Measurements from ENCODE around the gene MVP.
A peak's percentile ranks its signal among the peaks of the same experiment; 100 is the strongest.
"Not testable (repeated sequence)": the region's sequence is repeated elsewhere in the genome, so short reads cannot be mapped to it uniquely, and the experiment has no call there.

The MVP gene

DNA sequence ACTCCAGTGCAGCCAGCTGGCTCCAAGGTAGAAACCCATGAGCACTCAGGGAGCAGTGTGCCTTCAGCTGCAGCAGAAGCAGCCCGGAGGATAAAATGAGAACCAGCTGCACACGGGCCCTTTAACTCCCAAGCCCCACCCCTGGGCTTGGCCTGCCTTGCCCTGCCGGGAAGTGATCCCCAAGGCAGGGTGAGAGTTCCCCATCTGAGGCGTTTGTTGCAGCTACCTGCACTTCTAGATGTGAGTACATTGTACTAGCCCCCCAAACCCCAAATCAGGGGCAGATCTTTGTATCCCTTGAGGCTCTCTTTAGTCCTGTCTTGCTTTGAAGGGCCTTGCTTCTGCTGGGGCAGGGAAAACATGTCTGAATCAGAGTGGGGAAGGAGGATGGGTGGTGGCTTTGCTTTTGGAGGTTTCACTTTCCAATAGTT, at the start of gene MVP:
MVP (plus strand) TSS at position 192 of the 431 bp plus-strand sequence. CDS start 10,088 bp downstream, outside the sequence.
- peak; percentile 71 to 72 for DNase-seq

DNA sequence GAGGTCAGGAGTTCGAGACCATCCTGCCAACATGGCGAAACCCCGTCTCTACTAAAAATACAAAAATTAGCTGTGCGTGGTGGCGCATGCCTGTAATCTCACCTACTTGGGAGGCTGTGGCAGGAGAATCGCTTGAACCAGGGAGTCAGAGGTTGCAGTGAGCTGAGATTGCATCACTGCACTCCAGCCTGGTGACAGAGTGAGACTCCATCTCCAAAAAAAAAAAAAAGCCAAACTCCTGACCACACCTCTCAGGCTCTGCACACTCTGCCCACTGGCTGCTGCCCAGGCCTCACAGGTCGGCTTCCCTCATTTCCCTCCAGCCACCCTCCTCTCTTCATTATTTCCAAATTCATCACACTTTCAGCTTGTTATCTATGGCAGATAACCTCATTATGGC, 47.9 kb upstream of the MVP start:
- not testable (repeated sequence) for DNase-seq

DNA sequence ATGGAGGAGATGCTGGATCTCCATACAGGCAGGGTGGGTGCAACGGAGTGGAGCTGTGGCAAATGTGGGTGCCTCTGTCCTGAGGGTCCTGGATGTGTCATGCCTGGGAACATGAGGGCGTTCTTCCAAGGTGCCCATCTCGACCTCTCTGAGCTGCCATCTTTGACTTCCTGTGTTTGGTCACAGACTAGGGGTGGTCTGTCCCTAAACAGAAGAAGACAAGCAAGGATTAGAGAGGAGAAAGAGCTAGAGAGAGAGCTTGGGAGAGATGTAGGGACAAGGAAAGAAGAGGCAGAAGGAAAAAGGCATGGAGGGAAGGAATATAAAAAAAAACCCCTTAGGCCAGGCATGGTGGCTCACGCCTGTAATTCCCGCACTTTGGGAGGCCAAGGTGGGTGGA, 45.5 kb upstream of the MVP start:
- DNase-seq, result no peak

DNA sequence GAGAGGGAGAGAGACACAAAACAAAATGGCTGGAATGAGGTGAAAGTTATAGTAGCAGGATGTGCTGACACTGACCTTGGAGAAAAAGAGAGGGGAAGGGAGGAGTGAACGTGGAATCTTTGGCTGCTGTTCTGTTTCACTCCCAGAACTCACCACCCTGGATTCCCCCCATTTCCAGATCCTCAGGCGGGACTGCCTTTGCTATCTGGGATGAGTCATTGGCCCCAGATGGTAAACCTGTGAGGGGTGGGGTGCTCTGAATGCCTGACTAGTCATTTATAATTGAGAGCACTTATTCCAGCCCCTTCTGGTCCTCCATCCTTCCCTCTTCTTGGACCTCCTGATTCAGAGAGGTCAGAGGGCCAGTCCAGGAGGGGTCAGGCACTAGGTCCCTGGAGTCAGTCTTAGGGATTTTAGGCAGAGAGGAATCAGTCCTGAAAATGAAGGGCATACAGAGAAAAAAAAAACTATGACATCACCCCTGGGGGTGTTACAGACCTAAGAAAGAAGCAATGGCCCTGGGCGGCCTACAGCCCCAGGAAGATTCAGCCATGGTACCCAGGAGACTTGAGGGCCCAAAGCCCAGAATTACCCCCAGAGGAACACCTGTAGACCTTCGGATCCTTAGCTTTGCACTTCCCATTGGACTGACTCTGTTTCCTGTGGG, 44.4 kb upstream of the MVP start:
- no peak for DNase-seq

DNA sequence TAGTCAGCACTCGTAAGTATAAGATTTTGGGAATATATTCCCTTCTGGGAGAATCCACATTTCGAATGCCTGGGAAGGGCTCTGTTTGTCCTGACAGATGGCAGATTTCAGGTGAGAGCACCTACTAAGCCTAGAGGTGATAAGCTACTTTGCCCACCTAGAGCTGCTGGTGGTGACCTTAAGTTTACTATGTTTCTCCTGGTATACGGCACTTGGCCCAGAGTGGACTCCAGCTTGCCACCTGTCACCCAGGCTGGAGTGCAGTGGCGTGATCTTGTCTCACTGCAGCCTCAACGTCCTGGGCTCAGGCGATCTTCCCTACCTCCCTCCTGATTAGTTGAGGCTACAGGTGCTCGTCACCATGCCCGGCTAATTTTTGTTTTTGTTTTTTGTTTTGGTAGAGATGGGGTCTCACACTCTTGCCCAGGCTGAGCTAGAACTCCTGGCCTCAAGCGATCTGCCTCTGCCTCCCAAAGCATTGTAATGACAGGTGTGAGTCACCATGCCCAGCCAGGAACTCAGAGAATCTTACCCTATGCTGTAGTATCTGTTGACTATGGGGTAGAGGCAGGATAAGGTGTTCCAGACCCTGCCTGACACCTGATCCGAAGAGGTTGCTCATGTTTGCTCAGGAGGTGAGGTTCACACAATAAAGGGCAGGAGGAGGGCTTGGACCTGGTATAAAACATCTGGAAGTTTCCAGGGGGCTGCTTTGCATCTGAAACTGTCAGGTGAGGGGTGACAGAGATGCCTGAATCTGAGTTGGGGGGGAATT, 42.5 kb upstream of the MVP start, which contains the start of gene ZG16:
ZG16 (plus strand) TSS at position 681 of the 775 bp plus-strand sequence. CDS start 1,011 bp downstream, outside the sequence.
- DNase-seq, result no peak

DNA sequence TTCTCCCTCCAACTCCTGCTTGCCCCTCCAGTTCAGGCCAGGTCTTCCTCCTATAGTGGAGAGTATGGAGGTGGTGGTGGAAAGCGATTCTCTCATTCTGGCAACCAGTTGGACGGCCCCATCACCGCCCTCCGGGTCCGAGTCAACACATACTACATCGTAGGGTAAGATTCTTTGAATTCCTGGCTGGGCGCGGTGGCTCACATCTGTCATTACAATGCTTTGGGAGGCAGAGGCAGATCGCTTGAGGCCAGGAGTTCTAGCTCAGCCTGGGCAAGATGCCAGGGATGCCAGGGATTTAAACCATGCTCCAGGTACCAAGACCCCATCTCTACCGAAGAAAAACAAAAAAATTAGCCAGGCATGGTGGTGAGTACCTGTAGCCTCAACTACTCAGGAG, 40.8 kb upstream of the MVP start:
- DNase-seq, result no peak

DNA sequence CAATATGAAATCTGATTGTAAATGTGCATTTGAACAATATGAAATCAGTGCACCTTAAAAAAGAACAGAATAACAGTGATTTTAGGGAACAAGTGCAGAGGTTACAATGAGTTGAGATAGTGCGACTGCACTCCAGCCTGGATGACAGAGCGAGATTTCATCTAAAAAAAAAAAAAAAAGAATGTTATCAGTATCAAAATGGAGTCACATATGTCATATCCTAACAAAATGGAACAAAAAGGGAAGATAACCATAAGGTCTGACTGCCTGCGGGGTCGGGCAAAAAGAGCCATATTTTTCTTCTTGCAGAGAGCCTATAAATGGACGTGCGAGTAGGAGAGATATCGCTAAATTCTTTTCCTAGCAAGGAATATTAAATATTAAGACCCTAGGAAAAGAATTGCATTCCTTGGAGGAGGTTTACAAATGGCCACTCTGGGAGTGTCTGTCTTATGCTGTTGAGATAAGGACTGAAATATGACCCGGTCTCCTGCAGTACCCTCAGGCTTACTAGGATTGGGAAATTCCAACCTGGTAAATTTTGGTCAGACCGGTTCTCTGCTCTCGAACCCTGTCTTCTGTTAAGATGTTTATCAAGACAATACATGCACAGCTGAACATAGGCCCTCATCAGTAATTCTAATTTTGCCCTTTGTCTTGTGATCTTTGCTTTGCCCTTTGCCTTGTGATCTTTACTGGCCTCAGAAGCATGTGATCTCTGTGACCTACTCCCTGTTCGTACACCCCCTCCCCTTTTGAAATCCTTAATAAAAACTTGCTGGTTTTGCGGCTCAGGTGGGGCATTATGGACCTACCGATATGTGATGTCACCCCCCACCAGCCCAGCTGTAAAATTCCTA, 36.9 kb upstream of the MVP start:
- DNase-seq, result not testable (repeated sequence)

DNA sequence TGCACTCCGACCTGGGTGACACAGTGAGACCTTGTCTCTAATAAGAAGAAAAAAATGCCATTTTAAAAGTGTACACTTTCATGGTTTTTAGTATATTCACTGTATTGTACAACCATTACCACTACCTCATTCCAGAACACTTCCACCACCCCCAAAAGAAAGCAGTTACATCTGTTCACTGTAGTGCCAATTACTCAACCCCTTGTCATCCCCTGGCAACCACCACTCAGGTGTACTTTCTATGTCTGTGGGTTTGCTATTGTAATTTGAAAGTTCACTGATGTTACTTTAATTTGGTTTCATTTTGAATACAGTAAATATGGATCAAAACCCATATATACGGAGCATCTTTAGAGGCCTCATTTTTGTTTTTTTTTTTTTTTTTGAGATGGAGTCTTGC, 36.1 kb upstream of the MVP start:
- no peak for DNase-seq

DNA sequence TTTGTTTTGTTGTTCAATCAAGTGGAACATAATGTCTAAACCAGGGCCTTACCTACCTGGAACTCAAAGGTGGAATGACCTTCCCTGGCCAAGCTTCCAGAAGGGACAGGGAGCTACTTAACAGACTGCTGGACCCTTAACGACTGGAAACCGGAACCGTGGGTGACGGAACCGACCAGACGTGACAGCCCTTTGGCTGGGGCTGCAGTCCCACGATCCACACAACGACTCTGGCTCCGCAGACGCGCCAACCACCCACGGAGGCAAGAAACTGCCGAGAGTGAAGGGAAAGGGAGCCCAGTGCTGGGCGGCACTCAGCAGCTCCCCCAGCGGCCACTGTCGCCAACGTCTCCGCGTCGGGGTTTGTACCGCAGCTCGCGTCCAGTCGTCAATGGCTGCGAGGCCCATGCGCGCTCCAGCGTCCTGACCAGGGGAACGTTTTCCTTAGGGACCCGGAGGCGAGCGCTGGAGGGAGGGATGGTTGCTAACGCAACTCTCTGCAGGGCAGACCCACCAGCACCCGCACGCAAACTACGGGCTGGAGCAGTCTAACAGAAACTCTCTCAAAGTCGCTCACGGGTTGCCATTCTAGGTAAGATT, 35.3 kb upstream of the MVP start:
- DNase-seq, result no peak

DNA sequence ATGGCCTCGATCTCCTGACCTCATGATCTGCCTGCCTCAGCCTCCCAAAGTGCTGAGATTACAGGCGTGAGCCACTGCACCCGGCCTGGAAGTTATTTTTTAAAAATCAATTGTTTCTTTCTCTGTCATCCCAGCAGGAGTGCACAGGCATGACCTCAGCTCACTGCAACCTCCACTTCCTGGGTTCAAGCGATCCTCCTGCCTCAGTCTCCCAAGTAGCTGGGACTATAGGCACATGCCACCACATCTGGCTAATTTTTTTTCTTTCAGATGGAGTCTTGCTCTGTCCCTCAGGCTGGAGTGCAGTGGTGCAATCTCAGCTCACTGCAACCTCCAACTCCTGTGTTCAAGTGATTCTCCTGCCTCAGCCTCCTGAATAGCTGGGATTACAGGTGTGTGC, 33.1 kb upstream of the MVP start:
- DNase-seq, result not testable (repeated sequence)

DNA sequence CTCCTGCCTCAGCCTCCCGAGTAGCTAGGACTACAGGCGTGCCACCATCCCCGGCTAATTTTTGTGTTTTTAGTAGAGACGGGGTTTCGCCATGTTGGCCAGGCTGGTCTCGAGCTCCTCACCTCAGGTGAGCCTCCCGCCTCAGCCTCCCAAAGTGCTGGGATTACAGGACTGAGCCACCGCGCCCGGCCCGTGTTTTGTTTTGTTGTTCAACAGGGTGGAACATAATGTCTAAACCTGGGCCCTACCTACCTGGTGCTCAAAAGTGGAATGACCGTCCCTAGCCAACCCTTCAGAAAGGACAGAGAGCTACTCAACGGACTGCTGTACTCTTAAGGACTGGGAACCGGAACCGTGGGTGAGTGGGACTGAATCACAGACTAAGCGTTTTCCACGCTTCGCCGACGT, 30.5 kb upstream of the MVP start:
- peak in 1 of 2 experiments; percentile 49 for DNase-seq

DNA sequence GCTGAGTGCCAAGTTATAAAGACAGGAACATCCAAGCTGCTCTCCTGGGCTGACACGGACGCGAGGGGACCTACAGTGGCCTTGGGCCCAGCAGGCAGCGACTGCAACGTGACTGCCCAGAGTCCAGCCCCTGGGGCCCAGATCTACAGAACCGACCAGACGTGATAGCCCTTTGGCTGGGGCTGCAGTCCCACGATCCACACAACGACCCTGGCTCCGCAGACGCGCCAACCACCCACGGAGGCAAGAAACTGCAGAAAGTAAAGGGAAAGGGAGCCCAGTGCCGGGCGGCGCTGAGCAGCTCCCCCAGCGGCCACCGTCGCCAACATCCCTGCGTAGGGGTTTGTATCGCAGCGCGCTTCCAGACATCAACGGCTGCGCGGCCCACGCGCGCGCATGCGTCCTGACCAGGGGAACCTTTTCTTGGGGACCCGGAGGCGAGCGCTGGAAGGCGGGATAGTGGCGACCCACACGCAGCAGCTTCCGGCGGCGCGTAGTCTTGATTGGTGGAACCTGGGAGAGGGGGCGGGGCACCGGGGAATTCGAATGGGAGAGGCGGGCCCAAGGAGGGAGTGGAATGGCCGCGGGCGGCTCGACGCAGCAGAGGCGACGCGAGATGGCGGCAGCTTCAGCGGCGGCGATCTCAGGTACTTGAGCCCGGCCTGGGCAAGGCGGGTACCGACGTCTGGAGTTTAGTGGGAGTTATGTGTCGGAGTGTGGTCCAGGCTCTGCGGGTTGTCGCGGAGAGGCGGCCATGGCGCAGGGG, 29.9 kb upstream of the MVP start, which contains the start of gene KIF22:
KIF22 (plus strand) TSS at position 569 of the 766 bp plus-strand sequence; CDS start at position 578, 9 bp downstream.
- peak; percentile 99 for DNase-seq

DNA sequence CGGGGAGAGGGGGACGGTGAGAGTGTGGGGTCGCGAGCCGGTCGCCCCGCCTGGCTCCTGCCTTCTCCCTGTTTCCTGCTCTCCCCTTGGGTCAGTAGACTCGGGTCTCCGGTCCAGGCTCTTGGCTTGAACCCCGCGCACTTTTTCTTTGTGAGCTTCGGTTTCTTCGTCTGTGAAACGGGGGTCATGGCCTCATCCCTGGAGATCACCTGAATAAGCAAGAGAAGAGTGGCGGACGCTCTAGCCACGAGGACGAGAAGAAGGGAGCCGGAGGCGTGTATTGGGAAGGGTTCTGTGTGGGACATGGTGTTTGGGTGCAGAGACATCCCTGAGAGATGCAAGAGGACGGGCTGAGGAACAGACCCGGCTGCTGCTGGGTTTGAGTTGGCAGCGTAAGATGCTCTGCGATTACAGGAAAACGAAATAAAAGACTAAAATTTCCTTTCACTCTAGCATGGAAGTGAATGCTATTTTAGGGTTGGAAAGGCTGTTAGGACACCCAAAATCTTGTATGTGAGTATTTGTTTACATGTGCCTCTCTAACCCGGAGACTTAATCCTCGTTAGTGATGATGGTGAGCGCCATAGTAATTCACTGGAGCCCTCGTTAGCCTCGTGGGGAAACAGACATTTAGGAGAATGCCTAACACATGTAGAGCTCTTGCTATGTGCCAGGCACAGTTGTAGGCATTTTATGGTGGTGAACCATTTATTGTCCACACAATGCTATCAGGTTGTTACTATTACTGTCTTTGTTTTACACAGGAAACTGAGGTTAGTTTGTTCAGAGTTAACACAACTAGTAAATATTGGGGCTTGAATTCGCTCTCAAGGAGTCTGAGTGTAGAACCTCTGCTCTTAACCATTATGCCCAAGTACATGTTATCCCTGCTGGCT, 29.1 kb upstream of the MVP start:
- DNase-seq, result no peak

DNA sequence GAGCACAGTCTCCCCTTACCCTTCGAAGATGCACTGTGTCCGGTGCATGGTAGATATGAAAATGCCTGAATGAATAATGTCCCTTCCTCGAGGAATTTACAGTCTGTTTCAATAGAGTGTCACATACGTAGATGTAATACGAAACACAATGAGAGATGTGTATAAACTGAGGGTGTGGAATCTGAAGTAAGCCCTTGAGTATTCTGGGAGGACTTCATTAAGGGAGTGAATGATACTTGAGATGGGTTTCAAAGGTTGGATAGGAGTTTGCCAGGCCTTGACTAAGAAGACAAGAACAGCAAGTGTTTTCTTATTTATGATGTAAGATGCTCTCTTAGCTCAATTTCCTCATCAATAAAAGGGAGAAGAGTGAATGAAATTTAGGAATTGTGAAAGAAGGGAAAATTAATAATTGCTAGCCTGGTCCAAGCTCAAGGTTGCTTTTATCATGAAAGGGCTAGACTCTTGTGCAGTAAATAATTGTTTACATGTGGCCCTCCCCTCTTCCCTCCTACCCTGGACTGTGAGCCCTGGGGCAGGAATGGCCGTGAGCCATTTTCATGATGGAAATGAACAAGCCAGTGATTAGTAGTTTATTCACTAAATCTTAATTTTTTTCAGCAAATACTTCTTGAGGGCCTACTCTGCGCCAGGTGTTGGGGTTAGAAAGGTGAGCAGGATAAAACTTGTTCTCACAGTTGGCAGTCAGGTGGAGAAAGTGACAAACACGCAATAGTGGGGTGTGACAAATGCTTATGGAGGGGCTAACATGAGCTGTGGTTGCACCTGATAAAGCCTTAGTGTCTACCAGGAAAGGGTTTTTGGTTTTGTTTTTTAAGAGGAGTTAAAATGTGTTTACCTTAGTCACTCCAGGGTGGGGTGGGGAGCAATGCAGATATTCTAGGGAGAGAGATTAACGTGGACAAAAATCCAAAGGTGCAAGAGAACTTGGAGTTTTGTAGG, 28.1 kb upstream of the MVP start:
- no peak for DNase-seq

DNA sequence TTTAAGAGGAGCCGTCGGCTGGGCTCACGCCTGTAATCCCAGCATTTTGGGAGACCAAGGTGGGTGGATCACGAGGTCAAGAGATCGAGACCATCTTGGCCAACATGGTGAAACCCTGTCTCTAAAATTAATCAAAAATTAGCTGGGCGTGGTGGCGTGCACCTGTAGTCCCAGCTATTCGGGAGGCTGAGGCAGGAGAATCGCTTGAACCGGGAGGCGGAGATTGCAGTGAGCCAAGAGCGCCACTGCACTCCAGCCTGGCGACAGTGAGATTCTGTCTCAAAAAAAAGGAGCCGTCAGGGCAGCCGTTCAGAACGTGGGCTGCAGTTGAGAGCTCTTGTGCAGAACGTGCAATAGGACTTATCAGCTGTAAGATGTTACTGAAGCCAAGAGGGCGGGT, 27.1 kb upstream of the MVP start:
- DNase-seq, result not testable (repeated sequence)

DNA sequence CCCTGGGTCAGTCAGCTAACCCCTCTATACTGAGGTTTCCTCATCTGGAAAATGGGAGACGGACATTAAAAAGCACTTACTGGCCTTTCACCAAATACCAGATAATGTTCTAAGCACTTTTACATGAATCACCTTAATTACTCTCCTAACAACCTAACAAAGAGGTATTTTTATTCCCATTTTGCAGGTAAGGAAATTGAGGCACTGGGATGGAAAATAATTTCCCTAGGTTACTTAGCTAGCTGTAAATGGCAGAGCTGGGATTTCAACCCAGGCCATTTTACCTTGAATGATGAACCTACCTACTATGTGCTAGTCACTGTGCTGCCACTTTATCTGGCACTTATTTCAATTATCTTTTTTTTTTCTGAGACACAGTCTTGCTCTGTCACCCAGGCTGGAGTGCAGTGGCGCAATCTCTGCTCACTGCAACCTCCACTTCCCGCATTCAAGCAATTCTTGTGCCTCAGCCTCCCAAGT, 26.0 kb upstream of the MVP start:
- DNase-seq, result no peak

DNA sequence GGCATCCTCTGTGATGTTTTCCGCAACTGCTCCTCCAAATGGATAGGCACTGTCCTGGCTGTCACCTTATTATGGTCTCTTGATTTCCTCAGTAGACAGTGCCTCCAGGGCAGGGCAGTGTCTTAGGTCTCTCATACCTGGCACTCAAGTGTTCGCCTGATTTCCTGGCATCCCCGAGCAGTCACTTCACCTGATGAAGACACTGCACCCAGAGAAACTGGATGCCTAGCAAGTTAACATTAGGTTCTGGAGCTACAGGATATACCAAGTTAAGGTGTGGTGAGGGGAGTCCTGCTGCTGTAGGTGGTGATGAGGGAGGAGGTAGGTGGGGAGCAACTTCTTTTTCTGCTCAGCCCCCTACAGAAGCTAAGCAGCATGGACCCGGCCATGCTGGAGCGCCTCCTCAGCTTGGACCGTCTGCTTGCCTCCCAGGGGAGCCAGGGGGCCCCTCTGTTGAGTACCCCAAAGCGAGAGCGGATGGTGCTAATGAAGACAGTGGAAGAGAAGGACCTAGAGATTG, 17.8 kb upstream of the MVP start:
- DNase-seq, result no peak

DNA sequence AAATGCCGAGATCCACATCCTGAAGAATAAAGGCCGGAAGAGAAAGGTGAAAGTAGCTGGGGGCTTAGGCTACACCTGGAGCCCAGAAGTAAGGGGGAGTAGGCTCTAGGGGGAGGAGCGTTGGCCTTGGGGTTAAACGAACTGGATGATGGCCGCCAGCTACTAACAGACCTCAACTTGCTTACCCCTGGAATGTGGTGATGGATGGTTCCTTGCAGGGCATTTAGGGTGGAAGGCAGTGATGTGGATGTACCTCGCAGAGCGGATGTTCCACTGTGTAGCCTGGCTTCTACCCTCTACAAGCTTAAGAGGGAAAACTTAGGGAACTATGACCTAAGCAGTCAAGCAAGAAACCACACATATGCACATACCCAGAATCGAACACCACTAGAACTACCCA, 16.2 kb upstream of the MVP start:
- no peak for DNase-seq
